Astrocyte (in vitro differentiated cells and primary cell): ENCODE data around the gene NBEA.

Source experiments
- EZH2 ChIP-seq: IDR thresholded peaks from 2 replicates; pipeline ENCODE4 v1.6.1; 2012; ENCODE audit warnings: mild to moderate bottlenecking, low read length, inconsistent platforms; ENCODE audit not compliant: insufficient read depth
- TF ChIP-seq, protein P1 (sequence below): IDR thresholded peaks from 2 replicates; pipeline ENCODE4 v1.5.1; 2011; ENCODE audit warnings: low read depth, mild to moderate bottlenecking, inconsistent platforms, low read length, moderate library complexity; ENCODE audit not compliant: insufficient read depth

DNA sequence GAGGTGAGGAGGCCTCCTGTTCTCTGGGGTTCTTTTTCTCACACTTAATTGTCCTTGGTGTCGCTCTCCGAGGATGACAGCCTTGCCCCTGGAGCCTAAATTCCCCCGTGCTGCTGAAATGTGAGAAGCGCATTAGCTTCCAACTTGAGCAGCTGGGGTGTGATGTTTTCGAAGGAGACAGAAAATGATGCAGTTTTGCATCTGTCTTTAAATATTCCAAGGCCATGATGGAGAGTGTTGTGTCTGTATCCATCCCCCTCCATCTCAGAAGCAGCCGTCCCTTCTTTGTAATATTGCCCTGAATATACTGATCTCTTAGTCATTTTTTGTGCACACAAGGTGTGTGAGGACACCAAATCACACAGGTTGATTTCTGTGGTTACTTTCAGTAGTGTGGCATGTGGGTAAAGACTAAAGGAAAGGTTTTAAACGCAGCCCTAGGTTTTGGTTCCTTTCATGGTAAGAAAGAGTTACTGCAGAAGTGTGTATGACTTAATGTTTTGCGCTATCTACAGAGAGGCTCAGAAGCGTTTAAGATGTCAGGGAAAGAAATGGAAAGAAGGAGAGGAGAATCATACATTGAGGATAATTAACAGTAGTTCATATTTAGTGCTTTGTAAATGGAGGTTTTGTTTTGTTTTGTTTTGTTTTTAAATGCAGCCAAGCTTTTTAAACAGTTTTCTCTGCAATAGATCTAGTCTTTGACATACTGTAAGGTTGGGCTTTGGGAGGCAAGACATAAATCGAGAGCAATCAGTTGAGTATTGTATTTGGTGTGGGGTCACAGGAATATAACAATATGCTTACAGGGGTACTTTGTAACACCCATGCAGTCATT, 1.6 kb downstream of the NBEA start:
- TF ChIP-seq, protein P1, sequence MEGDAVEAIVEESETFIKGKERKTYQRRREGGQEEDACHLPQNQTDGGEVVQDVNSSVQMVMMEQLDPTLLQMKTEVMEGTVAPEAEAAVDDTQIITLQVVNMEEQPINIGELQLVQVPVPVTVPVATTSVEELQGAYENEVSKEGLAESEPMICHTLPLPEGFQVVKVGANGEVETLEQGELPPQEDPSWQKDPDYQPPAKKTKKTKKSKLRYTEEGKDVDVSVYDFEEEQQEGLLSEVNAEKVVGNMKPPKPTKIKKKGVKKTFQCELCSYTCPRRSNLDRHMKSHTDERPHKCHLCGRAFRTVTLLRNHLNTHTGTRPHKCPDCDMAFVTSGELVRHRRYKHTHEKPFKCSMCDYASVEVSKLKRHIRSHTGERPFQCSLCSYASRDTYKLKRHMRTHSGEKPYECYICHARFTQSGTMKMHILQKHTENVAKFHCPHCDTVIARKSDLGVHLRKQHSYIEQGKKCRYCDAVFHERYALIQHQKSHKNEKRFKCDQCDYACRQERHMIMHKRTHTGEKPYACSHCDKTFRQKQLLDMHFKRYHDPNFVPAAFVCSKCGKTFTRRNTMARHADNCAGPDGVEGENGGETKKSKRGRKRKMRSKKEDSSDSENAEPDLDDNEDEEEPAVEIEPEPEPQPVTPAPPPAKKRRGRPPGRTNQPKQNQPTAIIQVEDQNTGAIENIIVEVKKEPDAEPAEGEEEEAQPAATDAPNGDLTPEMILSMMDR = no peak
- TF ChIP-seq EZH2 = no peak
